GM04503 (cell line): ENCODE data around the gene TOR2A.

Source experiments
- DNase-seq: peaks from one replicate; pipeline ENCODE4 v3.0.0-alpha.2; 2012; ENCODE audit warnings: low read depth

Gene TOR2A

GRCh38 chr9:127742435-127743088, 7.5 kb upstream of the TOR2A start:
- peak; percentile 46 for DNase-seq

DNA sequence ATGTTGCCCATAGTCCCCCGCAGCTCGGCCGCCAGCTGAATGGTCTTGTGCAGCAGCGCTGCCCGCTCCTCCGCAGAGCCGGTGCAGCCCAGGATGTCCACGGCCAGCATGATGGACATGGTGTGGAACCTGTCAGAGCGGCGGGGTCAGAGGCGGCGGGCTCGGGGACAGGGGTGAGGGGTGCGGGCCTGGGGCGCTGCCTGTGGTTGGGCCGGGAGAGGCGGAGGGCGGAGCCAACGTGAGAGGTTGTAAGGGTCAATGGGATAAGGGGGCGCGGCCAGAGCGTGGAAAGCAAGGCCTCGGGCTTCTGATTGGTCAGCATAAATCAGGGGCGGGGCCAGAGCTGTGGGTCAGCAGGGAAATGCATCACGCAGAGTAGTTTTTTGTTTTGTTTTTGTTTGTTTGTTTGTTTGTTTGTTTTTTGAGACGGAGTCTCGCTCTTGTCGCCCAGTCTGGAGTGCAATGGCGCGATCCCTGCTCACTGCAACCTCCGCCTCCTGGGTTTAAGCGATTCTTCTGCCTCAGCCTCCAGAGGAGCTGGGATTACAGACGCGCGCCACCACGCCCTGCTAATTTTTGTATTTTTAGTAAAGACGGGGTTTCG, 6.8 kb upstream of the TOR2A start:
- DNase-seq: no peak

DNA sequence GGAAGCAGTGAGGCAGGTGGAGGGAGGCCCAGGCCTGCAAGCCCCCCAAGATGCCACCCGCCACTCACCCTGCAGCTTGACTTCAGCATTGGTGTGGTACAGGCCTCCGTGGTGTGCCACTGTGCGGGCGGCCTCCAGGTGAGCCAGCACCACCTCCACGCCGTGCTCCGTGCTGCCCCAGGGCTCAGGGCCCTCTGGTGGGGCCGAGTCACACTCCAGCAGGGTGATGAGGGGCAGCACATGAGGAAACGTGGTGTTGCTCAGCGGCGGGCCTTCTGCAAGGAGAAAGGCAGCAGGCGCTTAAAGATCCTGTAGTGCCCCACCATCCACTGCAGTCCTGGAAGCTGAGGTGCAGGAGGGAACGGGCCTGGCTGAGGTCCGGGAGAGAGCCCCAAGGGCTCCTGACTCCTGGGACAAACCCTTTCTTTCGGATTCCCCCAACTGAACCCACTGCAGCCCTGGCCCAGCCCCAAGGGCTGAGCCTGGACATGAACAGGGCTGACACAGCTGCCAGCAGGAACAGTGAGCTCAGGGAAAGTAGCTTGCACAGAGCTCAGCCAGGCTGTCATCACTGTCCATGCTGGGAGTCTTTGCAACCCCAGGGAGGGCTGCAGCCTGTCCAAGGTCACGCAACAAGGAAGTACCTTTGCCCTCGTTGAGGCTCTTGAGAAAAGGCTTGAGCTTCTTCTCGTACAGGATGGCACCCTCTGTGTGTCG, 4.7 kb upstream of the TOR2A start:
- DNase-seq: no peak

- no peak for DNase-seq
These were observed 3.6 kb upstream of the TOR2A start for GRCh38 chr9:127738666-127739065.

DNA sequence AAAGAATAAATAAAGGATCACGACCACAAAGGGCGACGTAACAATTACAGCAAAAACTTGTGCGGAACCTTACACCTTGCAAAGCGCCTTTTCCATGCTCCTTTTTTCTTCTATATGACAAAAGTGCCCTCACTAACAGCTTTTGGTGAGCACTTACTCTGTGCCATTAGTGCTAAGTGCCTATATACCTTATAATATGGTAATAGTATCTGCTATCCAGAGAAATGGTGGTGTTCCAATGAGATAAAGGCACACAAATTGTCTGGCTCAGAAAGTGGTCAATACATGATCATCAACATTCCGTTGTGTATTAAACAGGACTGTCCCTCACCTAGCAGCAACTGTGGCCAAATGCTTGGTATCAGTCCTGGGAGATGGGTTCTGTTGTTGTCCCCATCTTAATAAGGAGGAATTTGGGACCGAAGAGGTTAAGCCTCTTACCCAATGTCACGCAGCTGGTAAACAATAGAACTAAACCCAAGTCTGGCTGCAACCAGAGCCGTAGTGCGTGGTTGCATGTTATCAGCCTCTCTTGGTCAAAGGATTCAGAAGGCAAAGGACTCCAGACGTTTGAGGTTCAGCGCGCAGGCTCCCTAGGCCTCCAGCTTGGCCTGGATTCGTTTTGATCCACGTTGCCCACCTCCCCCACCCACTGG, 564 bp upstream of the TOR2A start:
- DNase-seq: no peak

GRCh38 chr9:127734247-127734746, 797 bp downstream of the TOR2A start:
- DNase-seq: no peak

- no peak for DNase-seq
These were observed 1.5 kb downstream of the TOR2A start for GRCh38 chr9:127733614-127734013.

DNA sequence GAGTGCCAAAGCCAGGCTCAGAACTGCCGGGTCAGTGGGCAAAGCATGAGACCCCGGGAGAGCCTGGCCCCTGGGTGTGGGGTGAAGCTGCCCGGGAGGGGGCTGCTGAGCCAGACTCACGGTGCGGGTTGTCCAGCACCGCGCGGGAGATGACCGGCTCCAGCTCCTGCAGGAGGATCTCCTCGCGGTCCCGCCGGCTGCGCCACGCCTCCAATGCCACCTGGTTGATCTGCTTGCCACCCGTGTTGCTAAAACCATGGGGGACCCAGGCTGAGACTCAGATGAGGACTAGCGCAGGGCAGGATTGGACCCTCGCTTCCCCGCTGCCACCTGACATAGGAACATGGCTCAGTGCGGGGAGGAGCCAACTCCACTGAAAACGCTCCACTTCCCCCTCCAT, 2.6 kb downstream of the TOR2A start:
- no peak for DNase-seq

GRCh38 chr9:127731938-127732337, 3.2 kb downstream of the TOR2A start:
- DNase-seq: no peak

GRCh38 chr9:127730799-127731410, 4.2 kb downstream of the TOR2A start:
- no peak for DNase-seq

DNA sequence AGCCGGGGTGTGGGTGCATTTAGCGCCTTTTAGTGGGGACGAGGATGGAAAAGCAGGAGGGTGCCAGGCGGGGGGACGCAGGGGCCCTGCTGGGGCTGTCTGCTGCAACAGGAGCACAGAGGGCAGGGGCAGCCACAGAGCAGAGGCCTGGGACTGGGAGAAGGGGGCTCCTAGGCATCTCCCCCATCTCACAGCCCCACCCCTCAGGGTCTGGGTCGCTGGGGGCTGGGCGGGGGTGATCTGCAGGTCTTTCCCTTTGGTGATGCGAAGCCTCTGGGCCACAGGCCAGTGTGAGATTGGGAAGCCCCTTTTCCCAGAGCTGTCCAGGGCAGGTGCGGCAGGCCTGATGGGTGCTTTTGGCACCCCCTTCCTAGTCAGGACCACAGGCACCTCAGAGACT, 4.8 kb downstream of the TOR2A start:
- DNase-seq: no peak

- no peak for DNase-seq
These were observed 5.4 kb downstream of the TOR2A start for GRCh38 chr9:127729522-127730256.

DNA sequence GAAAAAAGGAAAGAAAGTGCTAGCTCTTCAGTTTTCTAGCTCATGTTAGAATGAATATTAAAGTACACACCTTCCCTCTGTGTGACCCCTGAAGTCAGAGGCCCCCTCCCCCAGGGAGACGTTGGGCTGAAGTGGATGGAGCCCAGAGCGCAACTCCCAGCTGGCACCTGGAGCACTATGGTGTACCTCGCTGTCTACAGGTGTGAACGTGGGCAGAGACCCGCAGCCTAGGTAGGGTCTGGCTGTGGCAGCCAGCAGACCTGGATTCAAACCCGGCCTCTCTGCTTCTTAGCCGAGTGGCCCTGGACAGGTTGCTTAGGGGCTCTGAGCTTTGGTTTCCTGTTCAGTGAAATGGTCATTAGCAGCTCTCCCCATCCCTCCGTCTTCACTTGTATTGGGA, 6.3 kb downstream of the TOR2A start:
- DNase-seq: no peak

- DNase-seq: no peak
These were observed 8.2 kb downstream of the TOR2A start for GRCh38 chr9:127726871-127727270.

DNA sequence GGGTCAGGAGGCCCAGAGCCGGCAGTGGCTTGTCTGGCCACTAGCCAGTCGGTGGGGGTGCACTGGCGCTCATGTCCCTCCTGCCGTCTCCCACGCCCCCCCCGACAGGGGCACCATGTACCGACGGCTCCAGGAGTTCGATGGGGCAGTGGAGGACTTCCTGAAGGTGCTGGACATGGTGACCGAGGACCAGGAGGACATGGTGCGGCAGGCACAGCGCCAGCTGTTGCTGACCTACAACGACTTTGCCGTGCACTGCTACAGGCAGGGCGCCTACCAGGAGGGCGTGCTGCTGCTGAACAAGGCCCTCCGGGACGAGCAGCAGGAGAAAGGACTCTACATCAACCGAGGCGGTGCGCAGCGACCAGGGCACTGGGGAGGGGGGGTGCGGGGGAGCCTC, 11.1 kb downstream of the TOR2A start:
- DNase-seq: no peak

DNA sequence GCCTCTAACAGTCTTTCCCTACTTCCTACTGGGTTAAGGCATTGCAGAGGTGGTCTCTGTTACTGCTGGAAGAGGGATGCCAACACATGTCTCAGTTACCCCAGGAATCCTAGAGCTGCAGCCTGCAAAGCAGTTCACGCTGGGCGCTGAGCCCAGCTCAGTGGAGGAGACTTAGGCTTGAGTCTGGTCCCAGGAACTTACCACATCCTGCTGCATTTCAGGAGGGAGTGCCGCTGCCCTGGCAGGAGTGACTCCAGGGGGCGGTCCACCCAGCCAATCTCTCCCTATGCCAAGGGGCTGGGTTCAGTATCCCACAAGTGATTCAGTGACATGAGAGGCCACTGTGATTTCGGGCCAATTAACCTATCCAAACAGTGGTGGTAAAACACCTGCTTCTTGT, 11.7 kb downstream of the TOR2A start:
- DNase-seq: peak; percentile 62

DNA sequence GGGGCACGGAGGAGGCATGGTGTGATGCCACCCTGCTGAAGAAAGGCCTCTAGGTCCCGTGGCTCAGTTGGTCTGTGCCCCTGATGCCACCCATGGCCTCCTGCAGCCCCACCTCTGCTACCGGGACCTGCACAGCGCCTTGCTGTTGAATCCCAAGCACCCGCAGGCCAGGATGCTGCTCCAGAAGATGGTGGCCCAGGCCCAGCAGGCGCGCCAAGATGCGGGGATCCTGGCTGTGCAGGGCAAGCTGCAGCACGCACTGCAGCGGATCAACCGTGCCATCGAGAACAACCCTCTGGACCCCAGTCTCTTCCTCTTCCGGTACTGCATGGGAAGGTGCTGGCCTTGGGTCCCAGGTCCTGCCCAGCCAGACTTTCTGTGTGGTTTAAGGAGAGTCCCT, 12.1 kb downstream of the TOR2A start:
- no peak for DNase-seq

DNA sequence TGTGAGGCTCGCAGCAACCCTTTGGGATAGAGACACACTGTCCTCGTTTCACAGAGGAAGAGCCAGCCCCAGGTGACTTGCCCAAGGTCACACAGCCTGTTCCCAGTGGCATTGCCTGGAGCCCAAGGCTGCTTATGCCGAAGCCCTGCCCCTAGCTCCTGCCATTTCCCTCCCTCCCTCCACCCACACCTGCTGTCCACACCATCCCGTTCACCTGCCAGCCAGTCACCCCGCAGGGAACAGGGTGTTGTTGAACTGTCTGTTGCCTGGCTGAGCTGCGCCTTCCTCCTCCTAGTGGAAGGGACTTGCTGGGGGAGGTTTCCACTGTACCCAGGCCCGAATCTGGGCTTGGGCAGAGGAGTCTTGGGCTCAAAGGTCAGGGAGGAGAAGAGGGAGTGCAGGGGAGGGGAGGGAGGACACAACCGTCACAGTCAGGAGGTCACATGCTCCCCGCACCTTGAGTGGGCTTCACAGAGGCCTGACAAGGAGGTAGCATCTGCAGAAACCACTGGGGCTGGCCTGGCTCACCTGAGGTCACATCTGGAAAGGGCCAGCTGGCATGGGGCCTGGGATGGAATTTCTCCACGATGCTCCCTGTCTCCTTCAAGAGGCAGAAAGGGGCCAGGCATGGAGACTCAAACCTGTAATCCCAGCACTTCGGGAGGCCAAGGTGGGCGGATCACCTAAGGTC, 12.9 kb downstream of the TOR2A start:
- DNase-seq: no peak

GRCh38 chr9:127721391-127721821, 13.7 kb downstream of the TOR2A start:
- no peak for DNase-seq

GRCh38 chr9:127720865-127721227, 14.2 kb downstream of the TOR2A start:
- no peak for DNase-seq
